Activated CD4-positive, alpha-beta T cell treated with anti-CD3 and anti-CD28 coated beads, Interleukin-2, amount 50 U/mL, for 24 hours (primary cell): ENCODE results near the gene UNC80.

Experiments used
- DNase-seq, 2 donors: peaks; one replicate each; pipeline ENCODE4 v3.0.0-alpha.2; 2020; ENCODE audit warnings: low read depth in 1 of 2, low spot score in 1 of 2

The UNC80 gene

DNA sequence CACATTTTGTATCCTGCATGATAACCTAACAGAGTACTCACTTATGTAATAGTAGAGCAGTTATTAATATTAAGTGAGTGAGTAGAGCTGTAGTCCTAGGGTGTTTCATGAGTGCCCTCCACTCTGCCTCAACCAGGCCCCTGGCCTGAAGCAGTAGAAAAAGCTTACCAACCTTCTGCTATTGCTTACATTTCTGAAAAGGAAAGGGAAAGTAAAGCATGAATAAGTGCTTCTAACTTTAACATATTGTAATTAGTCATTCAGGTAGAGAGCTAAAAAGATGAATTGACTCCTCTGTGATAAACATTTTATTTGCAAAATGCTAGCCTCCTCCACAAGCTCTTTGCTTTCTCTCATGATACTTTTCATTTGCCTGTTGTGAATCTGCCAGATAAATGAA is 136.1 kb downstream of the UNC80 start:
- DNase-seq: no peak

GRCh38 chr2:209908511-209908910 is 136.9 kb downstream of the UNC80 start:
- DNase-seq: no peak

DNA sequence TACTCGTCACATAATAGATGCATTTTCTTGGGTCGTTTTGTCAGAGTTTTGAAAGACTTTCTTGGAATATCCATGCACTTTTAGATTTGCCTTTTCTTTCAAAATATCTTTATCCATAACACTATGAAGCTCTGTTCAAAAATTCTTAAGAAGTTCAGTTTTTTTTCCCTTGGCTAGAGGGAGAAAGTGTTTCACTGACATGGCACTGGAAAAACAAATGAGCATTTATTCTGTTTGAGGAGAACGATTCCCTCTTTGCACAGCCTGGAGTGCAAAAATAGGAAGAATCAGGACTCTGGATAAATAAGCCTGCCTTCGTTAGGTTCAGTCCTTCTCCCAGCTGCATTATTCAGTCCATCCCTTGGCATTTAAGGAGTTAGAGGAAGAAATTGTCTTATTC is 139.9 kb downstream of the UNC80 start:
- no peak for DNase-seq

DNA sequence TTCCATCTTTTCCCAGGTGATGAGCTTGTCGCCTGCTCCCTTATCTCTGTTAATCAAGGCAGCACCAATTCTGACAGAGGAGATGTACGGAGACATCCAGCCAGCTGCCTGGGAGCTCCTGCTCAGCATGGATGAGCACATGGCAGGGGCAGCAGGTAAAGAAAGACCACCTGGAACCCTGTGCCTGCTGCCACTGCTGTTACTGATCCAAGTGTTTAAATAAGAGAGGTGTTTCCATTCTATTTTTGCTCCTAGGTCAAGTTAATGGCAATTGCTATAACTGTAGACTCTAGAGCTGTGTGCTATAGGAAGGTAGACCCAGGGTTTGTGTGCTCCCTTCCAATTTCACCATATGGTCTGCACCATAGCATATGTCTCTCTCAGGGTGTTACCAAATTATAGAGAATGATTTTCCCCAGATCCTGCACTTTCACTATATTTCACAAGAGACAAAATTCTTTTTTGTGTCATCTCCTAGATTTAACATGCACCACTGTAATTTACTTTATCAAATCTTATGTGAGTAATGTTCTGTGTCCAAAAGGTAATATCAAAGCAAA is 142.2 kb downstream of the UNC80 start:
- no peak for DNase-seq

DNA sequence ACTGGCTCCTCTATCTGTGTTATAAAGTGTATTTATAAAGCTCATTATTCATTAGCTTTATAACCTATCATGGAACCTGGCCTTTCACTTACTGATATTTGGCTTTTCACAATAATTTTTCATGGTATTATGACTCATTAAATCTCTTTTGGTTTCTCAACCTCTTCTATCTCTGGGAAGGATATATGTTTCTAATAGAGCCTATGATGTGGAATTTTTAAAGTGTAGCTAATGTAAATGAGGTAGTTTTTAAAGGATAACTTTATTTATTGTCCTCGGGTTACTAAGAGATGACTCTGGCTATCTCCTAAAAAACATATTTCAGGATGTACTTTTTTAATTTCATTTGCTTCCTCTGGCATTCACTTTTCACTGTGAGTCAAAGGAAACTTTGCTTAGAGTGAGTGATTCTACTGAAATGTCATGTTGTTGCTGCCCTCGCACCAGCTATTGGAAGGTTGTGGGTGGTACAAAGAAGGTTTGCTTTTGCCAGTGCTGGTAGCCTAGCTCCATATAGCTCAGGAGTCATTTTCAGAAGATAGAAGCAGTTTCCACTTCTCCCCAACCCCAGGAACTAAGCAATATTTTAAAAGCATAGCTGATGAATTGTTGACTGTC is 145.6 kb downstream of the UNC80 start:
- no peak for DNase-seq

DNA sequence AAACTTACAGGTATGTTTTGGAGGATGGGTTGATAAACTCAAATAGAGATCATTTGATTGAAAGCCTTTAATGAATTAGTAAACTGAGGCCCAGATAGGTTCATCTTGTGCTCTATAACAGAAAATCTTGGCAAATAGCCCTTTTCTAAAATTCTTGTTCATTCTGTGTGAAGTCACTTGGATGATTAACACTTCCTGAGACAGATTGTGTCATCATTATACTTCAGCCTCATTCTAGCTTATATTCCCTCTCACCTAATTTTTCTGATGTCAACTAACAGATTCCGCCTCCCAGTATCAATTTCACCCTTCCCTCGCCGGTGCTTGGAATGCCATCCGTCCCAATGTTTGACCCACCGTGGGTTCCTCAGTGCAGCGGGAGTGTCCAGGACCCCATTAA is 146.6 kb downstream of the UNC80 start:
- no peak for DNase-seq

GRCh38 chr2:209922116-209922515 is 150.5 kb downstream of the UNC80 start:
- DNase-seq: no peak

DNA sequence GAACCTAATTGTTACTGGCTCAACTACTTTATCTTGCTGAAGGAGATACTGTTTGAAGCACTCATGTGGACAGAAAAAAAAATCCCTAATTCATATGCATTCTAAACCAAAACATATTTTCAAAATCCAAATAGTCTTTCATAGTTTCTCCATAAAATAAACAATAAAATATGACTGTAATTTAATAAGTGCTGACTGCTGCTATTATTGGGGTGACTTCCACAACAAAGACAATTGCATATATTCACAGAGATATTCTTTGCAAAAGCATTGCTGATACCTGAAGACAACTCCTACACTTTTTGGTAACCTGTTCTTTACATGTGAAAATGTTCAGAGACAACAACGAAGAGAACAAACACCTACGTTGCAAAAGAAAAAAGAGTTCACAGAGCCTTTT is 157.7 kb downstream of the UNC80 start:
- no peak for DNase-seq

GRCh38 chr2:209933499-209934483 is 162.2 kb downstream of the UNC80 start:
- no peak for DNase-seq

- no peak for DNase-seq
These were observed 164.6 kb downstream of the UNC80 start for GRCh38 chr2:209936106-209936666.

DNA sequence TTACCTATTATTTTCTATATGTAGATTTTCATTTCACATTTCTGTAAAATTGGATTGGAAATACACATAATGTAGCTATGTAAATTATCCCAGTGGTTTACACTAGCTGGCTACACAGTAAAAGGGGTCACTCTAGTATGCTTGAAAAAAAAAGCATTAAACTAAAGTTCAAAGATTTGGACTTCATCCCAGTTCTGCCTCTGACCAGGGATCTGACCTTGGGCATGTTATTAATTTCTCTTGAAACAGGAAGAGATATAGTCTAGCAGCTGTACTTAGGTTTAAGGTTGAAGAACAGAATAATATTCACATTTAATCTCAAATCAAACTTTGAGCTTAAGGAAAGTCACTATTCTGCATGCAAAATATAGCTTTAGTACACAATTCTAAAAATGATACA is 166.3 kb downstream of the UNC80 start:
- DNase-seq: no peak

DNA sequence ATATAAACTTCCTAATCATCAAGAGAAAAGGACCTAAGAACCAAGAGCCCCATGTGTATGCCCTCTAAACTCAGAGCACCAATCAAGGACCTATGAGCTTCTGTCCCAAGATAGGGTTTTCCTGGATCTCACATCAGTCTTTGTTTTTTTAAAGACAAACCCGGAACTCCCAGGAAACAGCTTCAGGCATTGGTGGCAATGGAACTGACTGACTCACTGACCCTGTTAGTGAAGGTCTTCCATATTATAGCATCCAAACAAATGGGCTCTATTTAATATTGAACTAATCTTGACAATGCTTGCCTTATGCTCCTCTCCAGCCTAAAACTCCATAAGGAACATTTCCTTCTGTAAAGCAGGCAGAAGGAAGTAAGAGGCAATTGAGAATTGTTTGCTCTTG is 167.3 kb downstream of the UNC80 start:
- no peak for DNase-seq

- DNase-seq: no peak
These were observed 169.3 kb downstream of the UNC80 start for GRCh38 chr2:209940936-209941335.

DNA sequence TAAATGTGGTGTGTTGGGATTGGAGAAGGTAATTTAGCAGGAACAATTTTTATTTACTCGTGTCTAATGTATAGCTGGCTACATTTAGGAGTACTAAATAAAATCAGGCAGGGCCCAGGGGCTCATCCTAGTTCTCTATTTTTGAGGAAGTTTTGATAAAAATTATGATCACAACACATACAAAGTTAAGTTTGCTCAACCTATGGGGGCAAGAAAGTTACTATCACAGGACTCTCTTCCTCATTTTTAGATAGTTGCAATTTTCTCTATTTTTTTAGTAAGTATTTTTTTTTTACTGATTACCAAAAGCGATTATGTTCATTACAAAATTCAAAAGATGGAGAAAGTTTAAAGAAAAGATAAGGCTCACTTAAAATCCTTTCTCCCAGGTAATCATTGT is 170.8 kb downstream of the UNC80 start:
- no peak for DNase-seq

- no peak for DNase-seq
These were observed 171.4 kb downstream of the UNC80 start for GRCh38 chr2:209942936-209943605.

DNA sequence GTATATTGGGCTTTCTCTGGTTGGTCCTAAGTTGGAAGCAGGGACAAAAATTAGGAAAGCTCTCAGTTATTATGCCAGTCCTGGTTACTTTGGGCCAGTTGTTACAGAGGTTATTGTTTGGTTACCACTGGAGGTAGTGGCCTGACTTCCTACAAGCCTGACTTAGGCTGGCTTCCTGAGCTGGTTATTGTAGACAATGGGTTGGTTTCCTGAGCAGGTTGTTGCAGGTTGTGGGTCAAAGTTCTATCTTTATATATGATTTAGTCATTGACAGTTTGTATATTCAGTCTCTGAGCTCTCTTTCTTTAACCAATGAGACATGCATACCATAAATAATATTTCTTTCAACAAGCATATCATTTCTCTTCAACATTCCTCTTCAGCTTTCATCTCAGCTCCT is 172.1 kb downstream of the UNC80 start:
- DNase-seq: no peak

- no peak for DNase-seq
These were observed 174.9 kb downstream of the UNC80 start for GRCh38 chr2:209946539-209946938.

- DNase-seq: no peak
These were observed 184.6 kb downstream of the UNC80 start for GRCh38 chr2:209956271-209956670.

GRCh38 chr2:209958016-209958415 is 186.4 kb downstream of the UNC80 start:
- no peak for DNase-seq

DNA sequence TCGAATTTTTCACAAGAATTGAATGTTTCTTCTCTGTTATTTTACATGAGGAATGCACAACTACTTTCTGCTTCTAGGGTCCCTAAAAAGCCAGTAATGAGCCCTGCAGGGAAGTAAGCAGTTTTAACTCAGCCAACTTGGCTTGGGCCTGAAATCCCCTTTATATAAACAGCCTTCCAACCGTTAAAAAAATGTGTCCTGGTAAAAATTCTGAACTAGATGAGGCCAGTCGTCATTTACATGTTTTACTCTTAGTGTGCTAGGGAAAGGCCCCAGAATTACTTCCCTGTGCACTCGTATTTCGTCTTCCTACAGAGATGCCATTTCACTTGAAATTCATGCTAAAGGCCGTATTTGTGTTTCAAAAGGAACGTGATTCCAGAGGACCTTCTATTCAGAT is 188.4 kb downstream of the UNC80 start:
- DNase-seq: no peak
